HepG2 (cell line): ENCODE results near the gene BBIP1. TPM values are rescaled to one million over a fixed set of nuclear protein-coding genes. Genes with fewer than 3 reads are reported as not detected.

Experiments used
- ATAC-seq: fragments of 200-7000 bp; cut with Tn5 transposase; 3 replicates; pipeline ENCODE4 v1.9.1; 2020; ENCODE audit warnings: mild to moderate bottlenecking, moderate library complexity
- BruUV-seq: library from RNA; stranded (reverse); fragments of 400-500 nt; replicated peaks from 2 replicates; lab custom pipeline; 2021; lab: Mats Ljungman, UMichigan
- CTCF ChIA-PET: fragments of 300-600 bp; formaldehyde crosslinking; extraction: SDS; loops from one replicate; lab custom pipeline; 2021; ENCODE audit warnings: low total read pairs, inconsistent platforms, low intra/inter-chr PET ratio; lab: Yijun Ruan, JAX
- POLR2A ChIA-PET: fragments of 350-600 bp; sonication (Branson Sonifier 250); formaldehyde crosslinking; loops from one replicate; lab custom pipeline; 2020; ENCODE audit warnings: antibody characterized with exemption, inconsistent platforms; lab: Yijun Ruan, JAX
- DNase-seq: peaks from one replicate; pipeline ENCODE4 v3.0.0-alpha.2; 2015; ENCODE audit warnings: low spot score
- FAIRE-seq: peaks from 3 replicates; lab custom pipeline; 2011; peaks lifted over from hg19 to GRCh38; lab: Jason Lieb, UNC
- H2AFZ ChIP-seq: one replicate; pipeline ENCODE4 v1.6.1; 2011; ENCODE audit warnings: low read length, inconsistent platforms
- H3K27ac ChIP-seq: fragments of 300-600 bp; 3 replicates; pipeline ENCODE4 v1.8.0; 2011; ENCODE audit warnings: mixed run types, mild to moderate bottlenecking, mixed read lengths, low read length, inconsistent platforms; ENCODE audit not compliant: insufficient read depth; ENCODE audit errors: extremely low read length
- H3K27me3 ChIP-seq, 2 experiments: fragments of 200-600 bp in 1 of 2; 2 replicates in 1 of 2; 3 replicates in 1 of 2; pipeline versions ENCODE4 v1.6.0 to v1.8.0; 2011; ENCODE audit warnings: low read length in 2 of 2, mild to moderate bottlenecking in 2 of 2, moderate library complexity in 2 of 2, inconsistent platforms in 1 of 2; ENCODE audit not compliant: insufficient read depth in 2 of 2, control insufficient read depth in 1 of 2
- H3K36me3 ChIP-seq, 2 experiments: fragments of 200-600 bp in 1 of 2; replicated peaks in 1 of 2; 2 replicates in 1 of 2; 3 replicates in 1 of 2; pipeline versions ENCODE4 v1.5.1 to v1.8.0; 2011; ENCODE audit warnings: low read length in 2 of 2, inconsistent platforms in 1 of 2; ENCODE audit not compliant: insufficient read depth in 2 of 2, control insufficient read depth in 1 of 2
- H3K4me1 ChIP-seq: 2 replicates; pipeline ENCODE4 v1.5.1; 2012; ENCODE audit warnings: low read length, inconsistent platforms; ENCODE audit not compliant: insufficient read depth
- H3K4me2 ChIP-seq: 2 replicates; pipeline ENCODE4 v1.6.0; 2011; ENCODE audit warnings: low read depth, low read length, inconsistent platforms
- H3K4me3 ChIP-seq, 3 experiments: fragments of 200-600 bp in 1 of 3; sonication (generic), shearing (Covaris generic) in 1 of 3; replicated peaks in 1 of 3; 2 replicates each; pipeline ENCODE4 v1.5.1; 2011 to 2016; ENCODE audit warnings: low read length in 3 of 3, inconsistent platforms in 2 of 3, low read depth in 2 of 3, mild to moderate bottlenecking in 2 of 3, control low read depth in 1 of 3, mixed read lengths in 1 of 3; ENCODE audit not compliant: insufficient read depth in 1 of 3
- H3K79me2 ChIP-seq: one replicate; pipeline ENCODE4 v1.6.1; 2011; ENCODE audit warnings: low read length, inconsistent platforms; ENCODE audit not compliant: insufficient read depth
- H3K9ac ChIP-seq: 2 replicates; pipeline ENCODE4 v1.6.0; 2011; ENCODE audit warnings: mild to moderate bottlenecking, low read depth, low read length, inconsistent platforms; ENCODE audit not compliant: insufficient read depth
- H3K9me3 ChIP-seq: 2 replicates; pipeline ENCODE4 v1.5.1; 2012; ENCODE audit warnings: mild to moderate bottlenecking, low read length
- H4K20me1 ChIP-seq: 2 replicates; pipeline ENCODE4 v1.6.0; 2011; ENCODE audit warnings: inconsistent platforms, mild to moderate bottlenecking, low read length, moderate library complexity; ENCODE audit not compliant: insufficient read depth
- ATF6 ChIP-seq: sonication (generic); formaldehyde crosslinking; conservative IDR thresholded peaks from 2 replicates; pipeline ENCODE4 v1.4.0; 2020; ENCODE audit warnings: missing genetic modification reagents
- E2F1 ChIP-seq: sonication (generic); formaldehyde crosslinking; IDR thresholded peaks from 2 replicates; pipeline ENCODE4 v1.5.0; 2020; ENCODE audit warnings: missing genetic modification reagents
- HDAC1 ChIP-seq: sonication (generic); formaldehyde crosslinking; IDR thresholded peaks from 2 replicates; pipeline ENCODE4 v1.5.1; 2020; ENCODE audit warnings: mild to moderate bottlenecking, missing genetic modification reagents
- ZGPAT ChIP-seq: IDR thresholded peaks from 2 replicates; pipeline ENCODE4 v1.6.1; 2016; ENCODE audit warnings: mild to moderate bottlenecking
- ZNF260 ChIP-seq: sonication (generic); formaldehyde crosslinking; IDR thresholded peaks from 2 replicates; pipeline ENCODE4 v1.4.0; 2020; ENCODE audit warnings: missing genetic modification reagents, low read depth, mild to moderate bottlenecking, borderline replicate concordance
- ZNF572 ChIP-seq: sonication (generic); formaldehyde crosslinking; IDR thresholded peaks from 2 replicates; pipeline ENCODE4 v1.5.1; 2020; ENCODE audit warnings: mild to moderate bottlenecking, missing genetic modification reagents
- WGBS: methylation state at CpG from one replicate; pipeline ENCODE4 v1.1.6; 2017; ENCODE audit warnings: low lambda C conversion rate; 5-methylcytosine and 5-hydroxymethylcytosine counted together
- in situ Hi-C: cut with HindIII; loops from 2 replicates; pipeline ENCODE4 v1.10.0; 2017; ENCODE audit warnings: low pct_unique_long_range_greater_than_20kb; ENCODE audit not compliant: extremely low pct_ligation_motif_present
- intact Hi-C: fragments of 100-400 bp; cut with micrococcal nuclease; formaldehyde crosslinking; loops from one replicate; pipeline ENCODE4 v1.10.0; 2022; ENCODE audit not compliant: unreplicated experiment
- polyA plus RNA-seq, 8 experiments: library from polyadenylated mRNA; depleted of rRNA in 3 of 8; stranded (reverse) in 7 of 8; unstranded in 1 of 8; fragments of >200 nt; fragmentation: Illumina TruSeq in 4 of 8; extraction: Trizol in 4 of 8; gene quantifications; 2 replicates each; pipeline versions ENCODE4 v1.2.1 to v1.2.3, GENCODE V29; 2011 to 2016; ENCODE audit warnings: low read depth in 4 of 8, missing spikeins in 1 of 8, mixed read lengths in 1 of 8; ENCODE audit not compliant: insufficient read depth in 1 of 8
- total RNA-seq, 5 experiments: library from RNA; depleted of rRNA; stranded (reverse); fragments of >200 nt; fragmentation: Illumina TruSeq; extraction: Trizol; gene quantifications; 2 replicates each; pipeline ENCODE4 v1.2.3, GENCODE V29; 2016; ENCODE audit warnings: low read depth in 1 of 5

Gene BBIP1
- total and polyA plus RNA-seq, 2 of the 13 experiments (the other 11 are each of a cell fraction or from before 2014, with no cell fraction given), result 18.3 to 24.1 TPM

- TF ChIP-seq ZGPAT (CRISPR knock-in tag) (no peak), ZNF572 (CRISPR knock-in tag) (no peak), E2F1 (CRISPR knock-in tag) (no peak), HDAC1 (CRISPR knock-in tag) (no peak)
Observed at GRCh38 chr10:110862961-110863360, 56.0 kb downstream of the BBIP1 start (continued).

GRCh38 chr10:110861930-110862649 is 56.9 kb downstream of the BBIP1 start:
- WGBS, result 74% methylated on average over 6 of the region's 6 CpGs
- TF ChIP-seq ZNF260 (CRISPR knock-in tag) (peak; percentile 93; the same call in 1 of the 2 replicates), ATF6 (CRISPR knock-in tag) (no peak)
- no peak for FAIRE-seq
- Histone ChIP-seq H2AFZ (no peak overlapping the region), H4K20me1 (no peaks in the 10 kb centered on the region), H3K36me3 (no peaks in the 10 kb centered on the region), H3K4me1 (peaks cover 79% of the 10 kb centered on the region), H3K4me3 (no peak overlapping the region), H3K27ac (no peak overlapping the region), H3K9me3 (no peaks in the 10 kb centered on the region), H3K4me2 (no peak overlapping the region), H3K79me2 (no peaks in the 10 kb centered on the region), H3K27me3 (no peaks in the 10 kb centered on the region), H3K9ac (no peak overlapping the region)
- BruUV-seq, result no TSS peak
- no peak for DNase-seq
- intact Hi-C loops (no loop called here), in situ Hi-C loops (no loop called here)
- no peak for ATAC-seq
- ChIA-PET POLR2A (no interaction called here), CTCF (no interaction called here)
